ENCODE data around the gene KIF16B.

GRCh38 chr20:16601047-16601446 is 27.8 kb upstream of the KIF16B start:
- TF ChIP-seq CTCF (IDR thresholded peaks at IDR 0.05; ENCODE audit: extremely low read depth in 1 of 2, insufficient read depth in 1 of 2, low read depth in 1 of 2, low read length in 2 of 2) (no peak), POLR2AphosphoS5 (IDR thresholded peaks at IDR 0.05; ENCODE audit: insufficient read depth, low read depth, low read length) (no peak)
